Measurements from ENCODE around the gene SNX32.

Gene SNX32

GRCh38 chr11:65789230-65790103, 44.3 kb upstream of the SNX32 start:
- Histone ChIP-seq H3K36me3 (ENCODE audit: insufficient read depth, low read length) (no peaks in the 10 kb centered on the region), H4K20me1 (ENCODE audit: insufficient read depth, low read length, poor library complexity, severe bottlenecking) (no peaks in the 10 kb centered on the region), H3K4me1 (ENCODE audit: insufficient read depth, low read length, poor library complexity, severe bottlenecking) (peaks cover 15% of the 10 kb centered on the region), H3K9me3 (ENCODE audit: insufficient read depth, low read depth, low read length) (no peaks in the 10 kb centered on the region), H3K4me3 (ENCODE audit: low read length, poor library complexity, severe bottlenecking) (no peak overlapping the region), H3K9ac (ENCODE audit: low read depth, low read length, poor library complexity, severe bottlenecking) (no peak overlapping the region), H3F3A (ENCODE audit: low read depth) (no peaks in the 10 kb centered on the region), H3K79me2 (ENCODE audit: insufficient read depth, low read length) (no peaks in the 10 kb centered on the region), H2AFZ (ENCODE audit: low read length) (no peak overlapping the region), H3K9me2 (replicated peaks; ENCODE audit: low read depth, low read length) (no peaks in the 10 kb centered on the region), H3K4me2 (ENCODE audit: low read depth, low read length, poor library complexity, severe bottlenecking) (no peak overlapping the region), H3K27me3 (ENCODE audit: insufficient read depth, low read length, poor library complexity, severe bottlenecking) (no peaks in the 10 kb centered on the region)
- TF ChIP-seq CTCF (conservative IDR thresholded peaks at IDR 0.05; ENCODE audit: low read length) (no peak), EZH2phosphoT487 (IDR thresholded peaks at IDR 0.05; ENCODE audit: borderline replicate concordance) (no peak)

- Histone ChIP-seq H3K4me2 (ENCODE audit: low read depth, low read length, poor library complexity, severe bottlenecking) (no peak overlapping the region), H3K4me1 (ENCODE audit: insufficient read depth, low read length, poor library complexity, severe bottlenecking) (peaks cover 12% of the 10 kb centered on the region), H3K9ac (ENCODE audit: low read depth, low read length, poor library complexity, severe bottlenecking) (no peak overlapping the region), H3K9me2 (replicated peaks; ENCODE audit: low read depth, low read length) (no peaks in the 10 kb centered on the region), H3K27me3 (ENCODE audit: insufficient read depth, low read length, poor library complexity, severe bottlenecking) (no peaks in the 10 kb centered on the region), H2AFZ (ENCODE audit: low read length) (no peak overlapping the region), H4K20me1 (ENCODE audit: insufficient read depth, low read length, poor library complexity, severe bottlenecking) (no peaks in the 10 kb centered on the region), H3K4me3 (ENCODE audit: low read length, poor library complexity, severe bottlenecking) (no peak overlapping the region), H3K9me3 (ENCODE audit: insufficient read depth, low read depth, low read length) (no peaks in the 10 kb centered on the region), H3K36me3 (ENCODE audit: insufficient read depth, low read length) (no peaks in the 10 kb centered on the region), H3K79me2 (ENCODE audit: insufficient read depth, low read length) (no peaks in the 10 kb centered on the region), H3F3A (ENCODE audit: low read depth) (no peaks in the 10 kb centered on the region)
- TF ChIP-seq CTCF (conservative IDR thresholded peaks at IDR 0.05; ENCODE audit: low read length) (no peak), EZH2phosphoT487 (IDR thresholded peaks at IDR 0.05; ENCODE audit: borderline replicate concordance) (no peak)
These were observed 43.5 kb upstream of the SNX32 start for GRCh38 chr11:65790104-65790901.

GRCh38 chr11:65790902-65791650, 42.7 kb upstream of the SNX32 start:
- Histone ChIP-seq H3K4me3 (ENCODE audit: low read length, poor library complexity, severe bottlenecking) (no peak overlapping the region), H3K9ac (ENCODE audit: low read depth, low read length, poor library complexity, severe bottlenecking) (no peak overlapping the region), H3K36me3 (ENCODE audit: insufficient read depth, low read length) (no peaks in the 10 kb centered on the region), H3F3A (ENCODE audit: low read depth) (no peaks in the 10 kb centered on the region), H4K20me1 (ENCODE audit: insufficient read depth, low read length, poor library complexity, severe bottlenecking) (no peaks in the 10 kb centered on the region), H3K4me1 (ENCODE audit: insufficient read depth, low read length, poor library complexity, severe bottlenecking) (peaks cover 7% of the 10 kb centered on the region), H3K9me2 (replicated peaks; ENCODE audit: low read depth, low read length) (no peaks in the 10 kb centered on the region), H3K9me3 (ENCODE audit: insufficient read depth, low read depth, low read length) (no peaks in the 10 kb centered on the region), H2AFZ (ENCODE audit: low read length) (no peak overlapping the region), H3K27me3 (ENCODE audit: insufficient read depth, low read length, poor library complexity, severe bottlenecking) (no peaks in the 10 kb centered on the region), H3K4me2 (ENCODE audit: low read depth, low read length, poor library complexity, severe bottlenecking) (no peak overlapping the region), H3K79me2 (ENCODE audit: insufficient read depth, low read length) (no peaks in the 10 kb centered on the region)
- TF ChIP-seq EZH2phosphoT487 (IDR thresholded peaks at IDR 0.05; ENCODE audit: borderline replicate concordance) (no peak), CTCF (conservative IDR thresholded peaks at IDR 0.05; ENCODE audit: low read length) (no peak)
